Measurements from ENCODE around the gene ARHGAP10.

The ARHGAP10 gene

GRCh38 chr4:147707892-147708672, 23.8 kb upstream of the ARHGAP10 start:
- Histone ChIP-seq H3K27ac (ENCODE audit: low read length) (no peak overlapping the region), H3K9ac (ENCODE audit: low read length) (no peak overlapping the region), H3K4me3 (ENCODE audit: low read length) (no peak overlapping the region), H3K79me2 (ENCODE audit: low read length) (no peaks in the 10 kb centered on the region), H3K36me3 (replicated peaks; ENCODE audit: insufficient read depth, low read length) (no peaks in the 10 kb centered on the region), H3K9me3 (replicated peaks; ENCODE audit: insufficient read depth, low read length) (no peaks in the 10 kb centered on the region), H4K20me1 (ENCODE audit: insufficient read depth, low read length) (no peaks in the 10 kb centered on the region), H2AFZ (ENCODE audit: low read length) (no peak overlapping the region), H3F3A (ENCODE audit: insufficient read depth, low read length) (no peaks in the 10 kb centered on the region), H3K9me2 (replicated peaks; ENCODE audit: insufficient read depth, low read length) (no peaks in the 10 kb centered on the region), H3K27me3 (replicated peaks; ENCODE audit: insufficient read depth, low read length) (no peaks in the 10 kb centered on the region), H3K4me2 (ENCODE audit: low read depth, low read length) (no peak overlapping the region), H3K4me1 (ENCODE audit: low read length) (no peaks in the 10 kb centered on the region)
- no peak for TF ChIP-seq EZH2 (optimal IDR thresholded peaks at IDR 0.05; ENCODE audit: low read depth, low read length)
- peak; percentile 91 for TF ChIP-seq CTCF (IDR thresholded peaks at IDR 0.05; ENCODE audit: low read length)
- TF ChIP-seq EZH2phosphoT487 (IDR thresholded peaks at IDR 0.05; ENCODE audit: low read length) = no peak
- DNase-seq = peak; percentile 54

GRCh38 chr4:147709999-147710398, 21.9 kb upstream of the ARHGAP10 start:
- no peak for DNase-seq
- Histone ChIP-seq H3K9me3 (replicated peaks; ENCODE audit: insufficient read depth, low read length) (no peaks in the 10 kb centered on the region), H3K27me3 (replicated peaks; ENCODE audit: insufficient read depth, low read length) (no peaks in the 10 kb centered on the region), H3K4me2 (ENCODE audit: low read depth, low read length) (no peak overlapping the region), H3F3A (ENCODE audit: insufficient read depth, low read length) (no peaks in the 10 kb centered on the region), H3K27ac (ENCODE audit: low read length) (no peak overlapping the region), H3K36me3 (replicated peaks; ENCODE audit: insufficient read depth, low read length) (no peaks in the 10 kb centered on the region), H3K9me2 (replicated peaks; ENCODE audit: insufficient read depth, low read length) (no peaks in the 10 kb centered on the region), H3K4me1 (ENCODE audit: low read length) (no peaks in the 10 kb centered on the region), H3K9ac (ENCODE audit: low read length) (no peak overlapping the region), H4K20me1 (ENCODE audit: insufficient read depth, low read length) (no peaks in the 10 kb centered on the region), H3K79me2 (ENCODE audit: low read length) (no peaks in the 10 kb centered on the region), H2AFZ (ENCODE audit: low read length) (no peak overlapping the region), H3K4me3 (ENCODE audit: low read length) (no peak overlapping the region)
- no peak for TF ChIP-seq CTCF (IDR thresholded peaks at IDR 0.05; ENCODE audit: low read length)
- no peak for TF ChIP-seq EZH2phosphoT487 (IDR thresholded peaks at IDR 0.05; ENCODE audit: low read length)
- no peak for TF ChIP-seq EZH2 (optimal IDR thresholded peaks at IDR 0.05; ENCODE audit: low read depth, low read length)

GRCh38 chr4:147714575-147715401, 17.1 kb upstream of the ARHGAP10 start:
- H3K4me2 ChIP-seq (ENCODE audit: low read depth, low read length) = no peak overlapping the region
- H4K20me1 ChIP-seq (ENCODE audit: insufficient read depth, low read length) = no peaks in the 10 kb centered on the region
- no peaks in the 10 kb centered on the region for H3K9me3 ChIP-seq (replicated peaks; ENCODE audit: insufficient read depth, low read length)
- H3K79me2 ChIP-seq (ENCODE audit: low read length) = no peaks in the 10 kb centered on the region
- no peak overlapping the region for H2AFZ ChIP-seq (ENCODE audit: low read length)
- no peaks in the 10 kb centered on the region for H3K27me3 ChIP-seq (replicated peaks; ENCODE audit: insufficient read depth, low read length)
- H3F3A ChIP-seq (ENCODE audit: insufficient read depth, low read length) = no peaks in the 10 kb centered on the region
- no peak overlapping the region for H3K9ac ChIP-seq (ENCODE audit: low read length)
- no peaks in the 10 kb centered on the region for H3K9me2 ChIP-seq (replicated peaks; ENCODE audit: insufficient read depth, low read length)
- TF ChIP-seq EZH2phosphoT487 (IDR thresholded peaks at IDR 0.05; ENCODE audit: low read length) = no peak
- TF ChIP-seq EZH2 (optimal IDR thresholded peaks at IDR 0.05; ENCODE audit: low read depth, low read length) = no peak
- TF ChIP-seq CTCF (IDR thresholded peaks at IDR 0.05; ENCODE audit: low read length) = no peak
- H3K36me3 ChIP-seq (replicated peaks; ENCODE audit: insufficient read depth, low read length) = no peaks in the 10 kb centered on the region
- H3K4me3 ChIP-seq (ENCODE audit: low read length) = no peak overlapping the region
- 0 out of 2 replicates have a peak, but pooled peaks cover 8% of the 10 kb centered on the region for H3K4me1 ChIP-seq (ENCODE audit: low read length)
- DNase-seq = no peak
- no peak overlapping the region for H3K27ac ChIP-seq (ENCODE audit: low read length)

All from MM.1S (cell line).